Coronary artery (tissue), 2 donors: ENCODE measurements around the gene ACOXL.
"Not testable (repeated sequence)": the region's sequence is repeated elsewhere in the genome, so short reads cannot be mapped to it uniquely, and the experiment has no call there.

Source experiments
- DNase-seq: peaks from one replicate; pipeline ENCODE4 v3.0.0-alpha.2; 2017; ENCODE audit warnings: low spot score
- H3K27ac ChIP-seq, 2 donors: fragments of 200-600 bp; sonication (generic); one replicate each; pipeline ENCODE4 v1.5.1; 2016 to 2019
- H3K4me3 ChIP-seq: fragments of 200-600 bp; sonication (generic); 2 replicates; pipeline ENCODE4 v1.5.1; 2016; ENCODE audit warnings: mild to moderate bottlenecking, moderate library complexity
- TF ChIP-seq, protein P1 (sequence below): fragments of 200-600 bp; sonication (generic); IDR thresholded peaks from one replicate; pipeline ENCODE4 v1.5.1; 2019; ENCODE audit warnings: antibody characterized with exemption

Gene ACOXL

DNA sequence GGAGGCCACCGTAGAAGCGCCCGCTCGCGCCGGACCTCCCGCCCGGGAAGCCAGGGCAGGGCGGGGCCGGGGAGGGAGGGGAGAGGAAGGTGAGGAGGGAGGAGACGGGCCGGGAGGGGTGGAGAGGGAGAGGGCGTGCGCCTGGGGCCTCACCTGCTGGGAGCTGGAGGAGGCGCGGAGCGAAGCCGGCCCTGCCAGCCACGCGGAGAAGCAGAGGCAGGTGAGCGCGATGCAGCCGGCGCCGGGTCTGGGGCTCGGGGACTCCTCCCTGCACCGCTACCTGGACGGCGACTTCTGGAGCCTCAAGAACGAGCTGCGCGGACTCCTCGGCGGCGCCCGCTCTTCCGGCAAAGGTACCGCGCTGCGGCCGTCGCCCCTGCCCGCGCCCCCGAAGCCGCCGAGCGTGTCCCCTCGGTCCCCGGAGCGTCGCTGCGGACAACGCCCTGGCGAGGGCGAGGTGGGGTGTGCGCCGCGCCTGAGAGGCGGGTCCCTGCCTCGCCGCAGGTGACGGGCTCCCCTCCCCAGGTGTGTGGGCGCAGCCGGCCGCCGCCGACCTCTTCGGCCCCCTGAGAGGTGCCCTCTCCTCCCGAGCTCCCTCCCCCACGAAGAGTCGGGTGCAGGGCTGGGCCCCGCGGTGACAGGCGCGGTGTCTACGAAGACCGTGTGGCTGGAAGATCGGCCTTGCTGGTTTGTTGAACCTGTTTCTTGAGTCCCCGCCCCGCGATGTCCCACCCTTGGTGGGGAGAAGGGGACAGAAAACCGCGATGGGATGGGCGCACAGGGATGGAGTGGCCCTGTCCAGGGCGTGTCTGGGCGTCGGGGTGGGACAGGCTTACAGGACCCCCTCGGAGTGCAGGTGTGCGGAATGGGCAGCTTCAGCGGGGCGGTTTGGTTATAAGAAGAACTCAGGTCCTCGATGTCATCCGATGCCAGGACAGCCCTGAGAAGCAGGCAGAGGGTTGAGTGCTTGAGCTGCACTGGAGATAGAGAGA, at the start of gene ACOXL:
Gene ACOXL, plus strand, starts transcription at position 152 of the 992 bp plus-strand sequence. CDS start 35,817 bp downstream, outside the sequence.
- TF ChIP-seq, protein P1, sequence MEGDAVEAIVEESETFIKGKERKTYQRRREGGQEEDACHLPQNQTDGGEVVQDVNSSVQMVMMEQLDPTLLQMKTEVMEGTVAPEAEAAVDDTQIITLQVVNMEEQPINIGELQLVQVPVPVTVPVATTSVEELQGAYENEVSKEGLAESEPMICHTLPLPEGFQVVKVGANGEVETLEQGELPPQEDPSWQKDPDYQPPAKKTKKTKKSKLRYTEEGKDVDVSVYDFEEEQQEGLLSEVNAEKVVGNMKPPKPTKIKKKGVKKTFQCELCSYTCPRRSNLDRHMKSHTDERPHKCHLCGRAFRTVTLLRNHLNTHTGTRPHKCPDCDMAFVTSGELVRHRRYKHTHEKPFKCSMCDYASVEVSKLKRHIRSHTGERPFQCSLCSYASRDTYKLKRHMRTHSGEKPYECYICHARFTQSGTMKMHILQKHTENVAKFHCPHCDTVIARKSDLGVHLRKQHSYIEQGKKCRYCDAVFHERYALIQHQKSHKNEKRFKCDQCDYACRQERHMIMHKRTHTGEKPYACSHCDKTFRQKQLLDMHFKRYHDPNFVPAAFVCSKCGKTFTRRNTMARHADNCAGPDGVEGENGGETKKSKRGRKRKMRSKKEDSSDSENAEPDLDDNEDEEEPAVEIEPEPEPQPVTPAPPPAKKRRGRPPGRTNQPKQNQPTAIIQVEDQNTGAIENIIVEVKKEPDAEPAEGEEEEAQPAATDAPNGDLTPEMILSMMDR, result no peak
- Histone ChIP-seq H3K27ac (no peak within 1 kb of the TSS), H3K4me3 (peak within 1 kb of the TSS; percentile 68)
- no peak for DNase-seq

DNA sequence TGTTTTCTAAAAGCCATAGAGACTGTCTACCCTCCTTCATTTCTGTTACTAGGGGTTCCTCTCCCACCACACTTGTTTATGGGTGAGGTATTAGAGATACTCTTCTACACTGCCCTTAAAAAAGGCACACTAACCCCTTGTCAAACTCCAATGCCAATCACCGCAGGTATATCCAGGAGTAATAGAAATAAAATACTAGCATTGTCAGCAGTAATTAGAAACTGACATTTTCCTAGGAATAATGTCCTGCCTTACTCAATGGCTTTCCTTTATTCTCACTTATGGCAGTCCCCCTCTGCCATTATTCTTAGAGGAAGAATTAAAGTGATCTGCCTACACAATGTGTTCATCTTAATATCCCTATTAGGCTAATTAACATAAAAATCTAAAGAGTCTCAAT, 49.5 kb upstream of the ACOXL start:
- no peak for DNase-seq
- Histone ChIP-seq H3K4me3 (no peak overlapping the region), H3K27ac (no peak overlapping the region)
- TF ChIP-seq, protein P1, result no peak

- H3K4me3 ChIP-seq, H3K27ac ChIP-seq, DNase-seq: not testable (repeated sequence)
Observed at GRCh38 chr2:110687775-110688484, 44.4 kb upstream of the ACOXL start.

DNA sequence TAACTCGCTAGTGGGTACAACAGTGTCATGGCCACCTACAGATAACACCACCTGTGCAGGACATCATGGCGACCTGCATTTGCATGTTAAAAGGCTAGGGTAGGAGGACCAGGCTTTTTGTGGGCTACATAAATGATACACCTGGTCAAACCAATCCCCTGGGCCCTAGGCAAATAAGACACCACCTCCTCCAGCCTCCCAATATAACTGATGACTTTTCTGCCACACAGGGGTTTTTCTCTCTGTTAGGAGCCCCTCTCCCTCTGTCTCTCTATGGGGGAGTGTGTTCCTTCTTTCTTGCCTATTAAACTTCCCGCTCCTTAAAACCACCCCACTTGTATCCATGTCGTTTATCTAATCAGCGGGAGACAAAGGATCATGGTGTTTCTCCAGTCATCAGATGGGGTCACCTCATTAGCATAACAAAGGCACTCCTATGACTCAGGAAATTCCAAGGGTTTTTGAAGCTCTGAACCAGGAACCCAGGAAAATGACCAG, 43.7 kb upstream of the ACOXL start:
- TF ChIP-seq, protein P1, result no peak
- no peak for DNase-seq
- H3K4me3 ChIP-seq, result no peak overlapping the region
- no peak overlapping the region for H3K27ac ChIP-seq

GRCh38 chr2:110690083-110690965, 42.0 kb upstream of the ACOXL start:
- Histone ChIP-seq H3K4me3 (no peak overlapping the region), H3K27ac (no peak overlapping the region)
- no peak for DNase-seq
- TF ChIP-seq, protein P1, result no peak

GRCh38 chr2:110691612-110692258, 40.6 kb upstream of the ACOXL start:
- Histone ChIP-seq H3K27ac (no peak overlapping the region), H3K4me3 (no peak overlapping the region)
- DNase-seq, result no peak
- TF ChIP-seq, protein P1, result no peak

- H3K4me3 ChIP-seq, H3K27ac ChIP-seq, DNase-seq: not testable (repeated sequence)
Observed at GRCh38 chr2:110695146-110695898, 37.1 kb upstream of the ACOXL start.

DNA sequence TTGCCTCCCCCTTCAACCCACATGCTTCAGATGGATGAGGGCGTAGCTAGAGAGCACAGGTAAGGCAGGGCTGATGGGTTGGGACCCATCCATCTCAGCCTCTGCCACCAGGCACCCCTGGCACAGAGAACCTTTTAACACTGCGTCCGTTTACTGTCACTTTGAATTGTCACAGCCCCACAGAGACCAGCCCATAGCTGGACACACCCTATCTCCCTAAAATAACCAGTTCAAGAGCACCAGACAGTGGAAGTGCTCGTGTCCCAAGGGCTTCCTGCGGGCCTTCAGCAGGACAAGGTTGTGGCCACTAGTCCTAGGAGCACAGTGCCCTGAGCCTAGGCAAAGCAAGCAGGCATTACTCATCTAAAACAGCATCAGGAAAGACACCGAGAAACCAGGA, 34.1 kb upstream of the ACOXL start:
- not testable (repeated sequence) for H3K4me3 ChIP-seq, H3K27ac ChIP-seq, DNase-seq
